Measurements from ENCODE around the gene IL24. TPM values are rescaled to one million over a fixed set of nuclear protein-coding genes. Genes with fewer than 3 reads are reported as not detected.

The IL24 gene
- polyA plus RNA-seq, 3 donors: 0.16 TPM; not detected in 2

- H3K9ac ChIP-seq (ENCODE audit: insufficient read depth, low read length, poor library complexity, severe bottlenecking): no peak overlapping the region
- H3K36me3 Mint-ChIP-seq: no peaks in the 10 kb centered on the region
- DNase-seq: no peak
- 38% methylated on average over 2 of the region's 3 CpGs for WGBS (ENCODE audit: insufficient coverage)
- H2AFZ ChIP-seq (ENCODE audit: insufficient read depth, low read depth, low read length, poor library complexity, severe bottlenecking): no peak overlapping the region
- peaks cover 11% of the 10 kb centered on the region for H3K4me1 Mint-ChIP-seq
- no peaks in the 10 kb centered on the region for H3K9me3 ChIP-seq (replicated peaks in 1 of 2; ENCODE audit: control insufficient read depth in 1 of 2, insufficient read depth in 1 of 2, low read length in 2 of 2)
- H4K20me1 ChIP-seq (ENCODE audit: insufficient read depth, low read length): no peaks in the 10 kb centered on the region
- peaks cover under 1 to 4% of the 10 kb centered on the region in 2 donors for H3K4me1 ChIP-seq (ENCODE audit: control insufficient read depth in 1 of 2, insufficient read depth in 2 of 2, low read length in 2 of 2)
- no peaks in the 10 kb centered on the region for H3K36me3 ChIP-seq (replicated peaks in 1 of 2; ENCODE audit: control insufficient read depth in 1 of 2, insufficient read depth in 2 of 2, low read length in 2 of 2)
- no peaks in the 10 kb centered on the region for H3K27me3 ChIP-seq (ENCODE audit: control insufficient read depth in 2 of 2, insufficient read depth in 2 of 2, low read length in 2 of 2)
- H3K4me2 ChIP-seq (replicated peaks; ENCODE audit: extremely low read depth, low read length, poor library complexity, severe bottlenecking): no peak overlapping the region
- no peak overlapping the region for H3K4me3 ChIP-seq (replicated peaks in 1 of 3; ENCODE audit: low read depth in 2 of 3, low read length in 3 of 3)
- no peaks in the 10 kb centered on the region for H3K79me2 ChIP-seq (ENCODE audit: insufficient read depth, low read length)
- H3K9me3 Mint-ChIP-seq: peaks cover 0 to 1% (median 0%) of the 10 kb centered on the region in 7 donors
- TF ChIP-seq CTCF (IDR thresholded peaks at IDR 0.05): no peak
- H3K27ac ChIP-seq (ENCODE audit: low read depth in 1 of 2, low read length in 2 of 2): no peak overlapping the region
- intact Hi-C loops (cut with micrococcal nuclease): no loop called here
- H3K27me3 Mint-ChIP-seq (ENCODE audit: low read depth in 3 of 3): peaks cover 4 to 9% (median 8%) of the 10 kb centered on the region in 3 donors
- no peak overlapping the region for H3K27ac Mint-ChIP-seq
- no peak overlapping the region for H3K4me3 Mint-ChIP-seq
Observed at GRCh38 chr1:206895837-206896242, 1.4 kb upstream of the IL24 start.

- intact Hi-C loops (cut with micrococcal nuclease): no loop called here
- H3K4me1 Mint-ChIP-seq: peaks cover 7% of the 10 kb centered on the region
Observed at GRCh38 chr1:206896261-206896660, 982 bp upstream of the IL24 start.

More at GRCh38 chr1:206896261-206896660, 982 bp upstream of the IL24 start:
- WGBS (ENCODE audit: insufficient coverage): 100% methylated on average over 1 of the region's 3 CpGs
- Histone ChIP-seq H3K4me1 (ENCODE audit: control insufficient read depth in 1 of 2, insufficient read depth in 2 of 2, low read length in 2 of 2) (peaks cover 0 to under 1% of the 10 kb centered on the region in 2 donors), H3K36me3 (replicated peaks in 1 of 2; ENCODE audit: control insufficient read depth in 1 of 2, insufficient read depth in 2 of 2, low read length in 2 of 2) (no peaks in the 10 kb centered on the region), H3K79me2 (ENCODE audit: insufficient read depth, low read length) (no peaks in the 10 kb centered on the region), H2AFZ (ENCODE audit: insufficient read depth, low read depth, low read length, poor library complexity, severe bottlenecking) (no peak overlapping the region), H3K27ac (ENCODE audit: low read depth in 1 of 2, low read length in 2 of 2) (no peak overlapping the region), H3K9me3 (replicated peaks in 1 of 2; ENCODE audit: control insufficient read depth in 1 of 2, insufficient read depth in 1 of 2, low read length in 2 of 2) (no peaks in the 10 kb centered on the region), H3K4me2 (replicated peaks; ENCODE audit: extremely low read depth, low read length, poor library complexity, severe bottlenecking) (no peak overlapping the region), H3K27me3 (ENCODE audit: control insufficient read depth in 2 of 2, insufficient read depth in 2 of 2, low read length in 2 of 2) (no peaks in the 10 kb centered on the region), H3K9ac (ENCODE audit: insufficient read depth, low read length, poor library complexity, severe bottlenecking) (no peak overlapping the region), H4K20me1 (ENCODE audit: insufficient read depth, low read length) (no peaks in the 10 kb centered on the region), H3K4me3 (replicated peaks in 1 of 3; ENCODE audit: low read depth in 2 of 3, low read length in 3 of 3) (no peak overlapping the region)
- Mint-ChIP-seq H3K27me3 (ENCODE audit: low read depth in 3 of 3) (peaks cover 4 to 9% (median 8%) of the 10 kb centered on the region in 3 donors), H3K27ac (no peak overlapping the region), H3K36me3 (no peaks in the 10 kb centered on the region), H3K9me3 (peaks cover 0 to 1% (median 0%) of the 10 kb centered on the region in 7 donors), H3K4me3 (no peak overlapping the region)
- TF ChIP-seq CTCF (IDR thresholded peaks at IDR 0.05): no peak
- no peak for DNase-seq

All from CD14-positive monocyte (primary cell).